ENCODE measurements around the gene NCK2.

DNA sequence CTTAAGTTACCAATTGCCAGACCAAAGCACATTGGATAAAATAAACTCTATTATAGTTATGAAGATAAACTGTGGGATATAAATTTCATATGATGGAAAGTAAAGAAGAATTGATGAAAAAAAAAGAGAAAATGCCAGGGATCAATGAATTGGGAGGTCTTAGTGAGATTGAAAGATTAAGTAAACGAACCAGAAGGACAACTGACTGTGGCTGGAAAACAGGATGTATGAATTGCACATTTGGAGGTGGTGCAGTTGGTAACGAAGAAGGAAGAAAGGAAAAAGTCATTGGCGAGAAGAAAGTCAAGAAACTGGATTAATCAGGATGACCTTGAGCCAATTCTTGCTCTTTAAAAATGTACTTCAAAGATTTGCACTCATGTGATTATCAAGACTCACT, 166.7 kb downstream of the NCK2 start:
- TF ChIP-seq POLR2A (IDR thresholded peaks at IDR 0.05) (no peak), CTCF (IDR thresholded peaks at IDR 0.05) (no peak)
